HepG2 (cell line): ENCODE measurements around the gene PREX1. TPM values are rescaled to one million over a fixed set of nuclear protein-coding genes. Genes with fewer than 3 reads are reported as not detected.

Experiments used
- AGO1 ChIP-seq: fragments of 200-400 bp; formaldehyde crosslinking; IDR thresholded peaks from 2 replicates; pipeline ENCODE4 v1.6.1; 2017; ENCODE audit warnings: mild to moderate bottlenecking, low read depth, low read length, moderate library complexity; ENCODE audit not compliant: poor library complexity, severe bottlenecking
- CHCHD3 ChIP-seq: sonication (generic); formaldehyde crosslinking; IDR thresholded peaks from 2 replicates; pipeline ENCODE4 v1.8.0; 2022; ENCODE audit warnings: mild to moderate bottlenecking, missing genetic modification reagents, moderate library complexity
- GATAD2A ChIP-seq: IDR thresholded peaks from 2 replicates; pipeline ENCODE4 v1.6.1; 2016
- HNF1A ChIP-seq, 2 experiments: sonication (generic) in 1 of 2; formaldehyde crosslinking in 1 of 2; IDR thresholded peaks; 2 replicates each; pipeline versions ENCODE4 v1.4.0 to v1.6.1; 2016 to 2020; ENCODE audit warnings: borderline replicate concordance in 1 of 2, low read depth in 1 of 2, mild to moderate bottlenecking in 1 of 2, missing genetic modification reagents in 1 of 2
- HNF4G ChIP-seq, 2 experiments: sonication (generic) in 1 of 2; formaldehyde crosslinking in 1 of 2; IDR thresholded peaks; 2 replicates each; pipeline versions ENCODE4 v1.4.0 to v1.6.1; 2011 to 2020; ENCODE audit warnings: borderline replicate concordance in 2 of 2, low read depth in 2 of 2, mild to moderate bottlenecking in 2 of 2, low read length in 1 of 2, missing genetic modification reagents in 1 of 2, moderate library complexity in 1 of 2
- IRF2 ChIP-seq: IDR thresholded peaks from 2 replicates; pipeline ENCODE4 v1.6.1; 2018; ENCODE audit warnings: missing genetic modification reagents, missing compliant biosample characterization
- MXD3 ChIP-seq: IDR thresholded peaks from 2 replicates; pipeline ENCODE4 v1.6.1; 2016; ENCODE audit warnings: mild to moderate bottlenecking, missing biosample characterization, missing genetic modification reagents
- REL ChIP-seq: sonication (generic); formaldehyde crosslinking; conservative IDR thresholded peaks from 2 replicates; pipeline ENCODE4 v1.8.0; 2022; ENCODE audit warnings: mild to moderate bottlenecking, missing genetic modification reagents, moderate library complexity
- SATB2 ChIP-seq: sonication (generic); formaldehyde crosslinking; IDR thresholded peaks from 2 replicates; pipeline ENCODE4 v1.5.0; 2020; ENCODE audit warnings: missing genetic modification reagents
- SIN3A ChIP-seq: IDR thresholded peaks from 2 replicates; pipeline ENCODE4 v1.6.1; 2011; ENCODE audit warnings: low read depth, mild to moderate bottlenecking, control low read depth, low read length, borderline replicate concordance
- SNAPC5 ChIP-seq: sonication (generic); formaldehyde crosslinking; IDR thresholded peaks from 2 replicates; pipeline ENCODE4 v1.8.1; 2023; ENCODE audit warnings: mild to moderate bottlenecking, missing genetic modification reagents, borderline replicate concordance
- TBP ChIP-seq: sonication (generic); formaldehyde crosslinking; IDR thresholded peaks from 2 replicates; pipeline ENCODE4 v1.5.0; 2020; ENCODE audit warnings: missing genetic modification reagents
- ZNF253 ChIP-seq: sonication (generic); formaldehyde crosslinking; IDR thresholded peaks from 2 replicates; pipeline ENCODE4 v1.8.0; 2022; ENCODE audit warnings: mild to moderate bottlenecking, missing genetic modification reagents, borderline replicate concordance
- ZNF512B ChIP-seq: sonication (generic); formaldehyde crosslinking; IDR thresholded peaks from 2 replicates; pipeline ENCODE4 v1.5.1; 2020; ENCODE audit warnings: missing genetic modification reagents, mild to moderate bottlenecking, borderline replicate concordance
- ZNF550 ChIP-seq: sonication (generic); formaldehyde crosslinking; IDR thresholded peaks from 2 replicates; pipeline ENCODE4 v1.4.0; 2020; ENCODE audit warnings: mild to moderate bottlenecking, missing genetic modification reagents, borderline replicate concordance
- ZNF577 ChIP-seq: sonication (generic); formaldehyde crosslinking; IDR thresholded peaks from 2 replicates; pipeline ENCODE4 v1.4.0; 2020; ENCODE audit warnings: mild to moderate bottlenecking, low read depth, missing genetic modification reagents, borderline replicate concordance
- ZNF614 ChIP-seq: IDR thresholded peaks from 2 replicates; pipeline ENCODE4 v1.6.1; 2018; ENCODE audit warnings: missing biosample characterization, missing genetic modification reagents, inconsistent platforms, borderline replicate concordance
- ZNF678 ChIP-seq: sonication (generic); formaldehyde crosslinking; IDR thresholded peaks from 2 replicates; pipeline ENCODE4 v1.4.0; 2020; ENCODE audit warnings: mild to moderate bottlenecking, missing genetic modification reagents
- ZNF747 ChIP-seq: sonication (generic); formaldehyde crosslinking; IDR thresholded peaks from 2 replicates; pipeline ENCODE4 v1.8.1; 2023; ENCODE audit warnings: missing genetic modification reagents, mild to moderate bottlenecking, borderline replicate concordance
- polyA plus RNA-seq, 8 experiments: library from polyadenylated mRNA; depleted of rRNA in 3 of 8; stranded (reverse) in 7 of 8; unstranded in 1 of 8; fragments of >200 nt; fragmentation: Illumina TruSeq in 4 of 8; extraction: Trizol in 4 of 8; gene quantifications; 2 replicates each; pipeline versions ENCODE4 v1.2.1 to v1.2.3, GENCODE V29; 2011 to 2016; ENCODE audit warnings: low read depth in 4 of 8, missing spikeins in 1 of 8, mixed read lengths in 1 of 8; ENCODE audit not compliant: insufficient read depth in 1 of 8
- total RNA-seq, 5 experiments: library from RNA; depleted of rRNA; stranded (reverse); fragments of >200 nt; fragmentation: Illumina TruSeq; extraction: Trizol; gene quantifications; 2 replicates each; pipeline ENCODE4 v1.2.3, GENCODE V29; 2016; ENCODE audit warnings: low read depth in 1 of 5

Gene PREX1
- total and polyA plus RNA-seq, 2 of the 13 experiments (the other 11 are each of a cell fraction or from before 2014, with no cell fraction given): 0.02 to 0.04 TPM

- no peak for TF ChIP-seq ZNF253 (CRISPR knock-in tag)
- no peak for TF ChIP-seq SNAPC5 (CRISPR knock-in tag)
- 0 out of 2 replicates have a peak, but pooled peaks have one; percentile 31 for TF ChIP-seq ZNF747 (CRISPR knock-in tag)
- no peak for TF ChIP-seq TBP (CRISPR knock-in tag)
- no peak for TF ChIP-seq REL (CRISPR knock-in tag)
- peak; percentile 16; the same call in 1 of the 2 replicates for TF ChIP-seq IRF2 (CRISPR knock-in tag)
- TF ChIP-seq HNF1A (IDR thresholded peaks at IDR 0.05; ENCODE audit: low read depth): no peak
- no peak for TF ChIP-seq HNF1A (CRISPR knock-in tag; IDR thresholded peaks at IDR 0.05; ENCODE audit: borderline replicate concordance)
- 0 out of 2 replicates have a peak, but pooled peaks have one; percentile 11 for TF ChIP-seq SIN3A
- no peak for TF ChIP-seq ZNF512B
- no peak for TF ChIP-seq ZNF678 (CRISPR knock-in tag)
- TF ChIP-seq ZNF577 (CRISPR knock-in tag): no peak
- TF ChIP-seq CHCHD3 (CRISPR knock-in tag): no peak
- TF ChIP-seq ZNF614: no peak
- 0 out of 2 replicates have a peak, but pooled peaks have one; percentile 83 for TF ChIP-seq ZNF550 (CRISPR knock-in tag)
- no peak for TF ChIP-seq AGO1
- TF ChIP-seq SATB2 (CRISPR knock-in tag): 0 out of 2 replicates have a peak, but pooled peaks have one; percentile 32
- peak; percentile 72 for TF ChIP-seq HNF4G (IDR thresholded peaks at IDR 0.05; ENCODE audit: borderline replicate concordance, low read depth, low read length)
- peak; percentile 64 for TF ChIP-seq HNF4G (CRISPR knock-in tag; IDR thresholded peaks at IDR 0.05; ENCODE audit: borderline replicate concordance, low read depth)
- TF ChIP-seq MXD3 (CRISPR knock-in tag): 0 out of 2 replicates have a peak, but pooled peaks have one; percentile 23
- peak; percentile 59; the same call in 1 of the 2 replicates for TF ChIP-seq GATAD2A (CRISPR knock-in tag)
Observed at GRCh38 chr20:48738399-48739304, 89.1 kb downstream of the PREX1 start (continued).
